ENCODE data around the gene PPP2R5C. TPM values are rescaled to one million over a fixed set of nuclear protein-coding genes. Genes with fewer than 3 reads are reported as not detected.

Gene PPP2R5C
- total RNA-seq, 4 donors from 2014 or later = 63.3 to 113 (median 75.9) TPM

DNA sequence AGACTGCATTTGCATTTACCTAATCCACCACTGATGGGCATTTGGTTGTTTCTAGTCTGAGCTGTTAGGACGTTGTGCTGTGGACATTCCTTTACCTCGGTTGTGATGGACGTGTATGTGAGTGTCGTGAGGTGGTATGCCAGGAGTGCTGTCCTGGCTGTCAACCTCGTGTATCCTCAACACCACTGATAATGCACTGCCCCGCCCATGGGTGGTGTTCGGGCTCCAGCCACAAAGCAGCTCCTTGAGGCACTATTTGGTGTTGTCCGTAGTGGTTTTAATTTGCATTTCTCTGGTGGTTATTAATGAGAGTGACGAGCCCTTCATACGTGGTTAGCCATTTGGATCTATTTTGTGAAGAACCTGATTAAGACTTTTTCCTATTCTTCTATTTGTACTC is 87.6 kb downstream of the PPP2R5C start:
- H3K36me3 ChIP-seq = no peaks in the 10 kb centered on the region
- H3K4me1 ChIP-seq = peaks cover 0 to 45% (median 21%) of the 10 kb centered on the region in 4 donors
- no peak overlapping the region for H3K4me3 ChIP-seq
- TF ChIP-seq EP300 (IDR thresholded peaks at IDR 0.05) (no peak), POLR2A (IDR thresholded peaks at IDR 0.05) (no peak)
- TF ChIP-seq, protein P1, sequence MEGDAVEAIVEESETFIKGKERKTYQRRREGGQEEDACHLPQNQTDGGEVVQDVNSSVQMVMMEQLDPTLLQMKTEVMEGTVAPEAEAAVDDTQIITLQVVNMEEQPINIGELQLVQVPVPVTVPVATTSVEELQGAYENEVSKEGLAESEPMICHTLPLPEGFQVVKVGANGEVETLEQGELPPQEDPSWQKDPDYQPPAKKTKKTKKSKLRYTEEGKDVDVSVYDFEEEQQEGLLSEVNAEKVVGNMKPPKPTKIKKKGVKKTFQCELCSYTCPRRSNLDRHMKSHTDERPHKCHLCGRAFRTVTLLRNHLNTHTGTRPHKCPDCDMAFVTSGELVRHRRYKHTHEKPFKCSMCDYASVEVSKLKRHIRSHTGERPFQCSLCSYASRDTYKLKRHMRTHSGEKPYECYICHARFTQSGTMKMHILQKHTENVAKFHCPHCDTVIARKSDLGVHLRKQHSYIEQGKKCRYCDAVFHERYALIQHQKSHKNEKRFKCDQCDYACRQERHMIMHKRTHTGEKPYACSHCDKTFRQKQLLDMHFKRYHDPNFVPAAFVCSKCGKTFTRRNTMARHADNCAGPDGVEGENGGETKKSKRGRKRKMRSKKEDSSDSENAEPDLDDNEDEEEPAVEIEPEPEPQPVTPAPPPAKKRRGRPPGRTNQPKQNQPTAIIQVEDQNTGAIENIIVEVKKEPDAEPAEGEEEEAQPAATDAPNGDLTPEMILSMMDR (IDR thresholded peaks at IDR 0.05) = no peak
- no peaks in the 10 kb centered on the region for H3K27me3 ChIP-seq
- no peak for DNase-seq (ENCODE audit: low spot score in 2 of 2)
- no peaks in the 10 kb centered on the region for H3K9me3 ChIP-seq
- H3K27ac ChIP-seq = no peak overlapping the region
- 77 to 82% methylated on average over 10 of the region's 10 CpGs for WGBS, 2 donors

DNA sequence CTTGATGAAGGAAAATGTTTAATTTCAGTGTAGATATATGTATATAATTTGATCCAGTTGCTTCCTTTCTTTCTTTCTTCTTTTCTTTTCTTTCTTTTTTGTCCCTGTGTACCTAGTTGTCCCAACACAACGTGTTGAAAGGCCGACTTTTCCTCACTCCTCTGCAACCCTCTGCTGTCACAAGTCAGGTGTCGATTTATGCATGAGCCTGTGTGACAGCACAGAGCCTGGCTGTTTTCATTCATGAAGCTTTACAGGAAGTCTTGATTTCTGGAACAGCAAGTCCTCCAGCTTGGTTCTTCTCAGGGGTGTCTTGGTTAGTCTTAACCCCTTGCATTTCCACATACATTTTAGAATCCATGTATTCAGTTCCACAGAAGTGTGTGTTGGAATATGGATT is 88.1 kb downstream of the PPP2R5C start:
- H3K27ac ChIP-seq = no peak overlapping the region
- DNase-seq (ENCODE audit: low spot score in 2 of 2) = no peak
- 63 to 70% methylated on average over 3 of the region's 3 CpGs for WGBS, 2 donors
- TF ChIP-seq, protein P1 (IDR thresholded peaks at IDR 0.05) = no peak
- TF ChIP-seq EP300 (IDR thresholded peaks at IDR 0.05) = no peak
- TF ChIP-seq POLR2A (IDR thresholded peaks at IDR 0.05) = no peak
- H3K4me1 ChIP-seq = peaks cover 0 to 45% (median 22%) of the 10 kb centered on the region in 4 donors
- H3K36me3 ChIP-seq = no peaks in the 10 kb centered on the region
- no peaks in the 10 kb centered on the region for H3K27me3 ChIP-seq
- no peak overlapping the region for H3K4me3 ChIP-seq
- H3K9me3 ChIP-seq = no peaks in the 10 kb centered on the region

DNA sequence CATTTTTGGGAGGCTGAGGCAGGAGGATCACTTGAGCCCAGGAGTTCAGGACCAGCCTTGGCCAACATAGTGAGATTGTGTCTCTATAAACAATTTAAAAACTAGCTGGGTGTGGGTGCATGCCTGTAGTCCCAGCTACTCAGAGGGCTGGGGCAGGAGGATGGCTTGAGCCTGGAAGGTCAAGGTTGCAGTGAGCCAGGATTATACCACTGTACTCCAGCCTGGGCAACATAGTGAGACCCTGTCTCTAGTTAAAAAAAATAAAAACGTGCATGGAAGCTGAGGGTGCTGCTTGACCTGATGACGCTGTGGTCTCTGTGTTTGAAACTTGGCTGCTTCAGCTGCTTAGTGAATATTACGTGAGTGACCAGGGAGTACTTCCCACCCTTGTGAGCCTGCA is 89.7 kb downstream of the PPP2R5C start:
- no peak for DNase-seq (ENCODE audit: low spot score in 2 of 2)

DNA sequence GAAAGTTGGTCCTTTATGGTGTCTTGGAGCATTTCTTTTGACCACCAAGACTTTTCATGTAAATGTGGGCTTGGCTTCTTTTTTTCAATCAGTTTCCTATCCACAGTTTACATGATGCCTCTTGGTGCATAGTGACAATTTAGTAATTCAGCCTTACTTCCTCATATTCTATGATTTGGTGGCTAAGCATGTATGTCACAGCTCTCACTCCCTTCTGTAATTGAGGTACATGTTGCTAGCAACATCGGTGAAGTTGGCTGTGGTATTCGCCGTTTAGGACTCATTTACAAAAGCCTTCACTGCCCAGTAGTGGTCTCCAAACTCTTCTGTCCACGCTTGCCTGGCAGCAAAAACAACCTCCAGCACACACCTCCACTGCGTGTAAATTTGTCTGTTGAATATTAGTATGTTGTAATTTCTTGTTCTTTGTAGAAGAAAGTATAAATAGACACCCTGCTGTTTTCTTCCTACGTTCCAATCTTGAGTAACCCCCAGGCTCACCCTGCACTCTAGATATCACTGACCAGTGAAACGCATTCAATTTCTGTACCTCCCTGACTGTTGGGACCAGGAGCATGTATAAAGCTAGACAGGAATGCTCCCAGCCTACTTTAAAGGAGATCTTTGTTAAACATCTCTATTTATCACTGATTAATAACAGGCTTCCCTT is 90.4 kb downstream of the PPP2R5C start:
- 70 to 76% methylated on average over 7 of the region's 7 CpGs for WGBS, 2 donors
- Histone ChIP-seq H3K9me3 (no peaks in the 10 kb centered on the region), H3K4me1 (peaks cover 0 to 50% (median 22%) of the 10 kb centered on the region in 4 donors), H3K27me3 (no peaks in the 10 kb centered on the region), H3K4me3 (no peak overlapping the region), H3K36me3 (no peaks in the 10 kb centered on the region), H3K27ac (peak overlapping the region in 1 of 4 donors; percentile 23)
- DNase-seq (ENCODE audit: low spot score in 2 of 2) = no peak
- no peak for TF ChIP-seq EP300 (IDR thresholded peaks at IDR 0.05)
- no peak for TF ChIP-seq POLR2A (IDR thresholded peaks at IDR 0.05)
- TF ChIP-seq, protein P1 (IDR thresholded peaks at IDR 0.05) = no peak

More for the DNA sequence above, 89.7 kb downstream of the PPP2R5C start:
- Histone ChIP-seq H3K27me3 (no peaks in the 10 kb centered on the region), H3K27ac (no peak overlapping the region), H3K4me1 (peaks cover 0 to 46% (median 22%) of the 10 kb centered on the region in 4 donors), H3K4me3 (no peak overlapping the region), H3K9me3 (no peaks in the 10 kb centered on the region), H3K36me3 (no peaks in the 10 kb centered on the region)
- WGBS, 2 donors = 94 to 95% methylated on average over 3 of the region's 3 CpGs
- TF ChIP-seq POLR2A (IDR thresholded peaks at IDR 0.05) = no peak
- TF ChIP-seq, protein P1 (IDR thresholded peaks at IDR 0.05) = no peak

DNA sequence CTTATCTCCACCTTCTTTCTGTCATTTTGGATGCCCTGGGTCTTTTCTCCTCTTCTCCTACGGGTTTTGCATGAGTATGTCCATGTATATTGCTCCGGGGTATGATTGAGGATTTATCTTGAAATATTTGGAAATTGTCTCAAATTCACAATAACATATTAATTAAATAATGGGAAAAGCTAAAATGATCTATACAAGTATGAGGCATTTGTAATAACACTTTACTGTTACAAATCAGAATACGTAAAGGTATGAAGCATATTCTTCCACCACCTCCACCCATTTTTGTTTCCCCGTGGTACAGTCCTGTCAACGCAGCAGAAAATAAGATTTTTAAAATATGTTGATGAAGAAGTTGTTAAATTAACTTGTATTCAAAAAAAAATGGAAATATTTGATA is 91.3 kb downstream of the PPP2R5C start:
- DNase-seq (ENCODE audit: low spot score in 2 of 2) = no peak
- 91 to 93% methylated on average over 5 of the region's 5 CpGs for WGBS, 2 donors
- Histone ChIP-seq H3K9me3 (no peaks in the 10 kb centered on the region), H3K4me1 (peaks cover 0 to 50% (median 22%) of the 10 kb centered on the region in 4 donors), H3K36me3 (peaks cover 0 to 8% (median 0%) of the 10 kb centered on the region in 3 donors), H3K27me3 (no peaks in the 10 kb centered on the region), H3K4me3 (no peak overlapping the region), H3K27ac (no peak overlapping the region)
- TF ChIP-seq POLR2A (IDR thresholded peaks at IDR 0.05) = no peak
- TF ChIP-seq EP300 (IDR thresholded peaks at IDR 0.05) = no peak
- TF ChIP-seq, protein P1 (IDR thresholded peaks at IDR 0.05) = no peak

Measured in tibial nerve (tissue), 4 donors.